ENCODE measurements around the gene POLR2A. TPM values are rescaled to one million over a fixed set of nuclear protein-coding genes. Genes with fewer than 3 reads are reported as not detected.
A peak's percentile ranks its signal among the peaks of the same experiment; 100 is the strongest.

Gene POLR2A
- total and polyA plus RNA-seq, 2 of the 13 experiments (the other 11 are each of a cell fraction or from before 2014, with no cell fraction given): 17.8 to 18.3 TPM

DNA sequence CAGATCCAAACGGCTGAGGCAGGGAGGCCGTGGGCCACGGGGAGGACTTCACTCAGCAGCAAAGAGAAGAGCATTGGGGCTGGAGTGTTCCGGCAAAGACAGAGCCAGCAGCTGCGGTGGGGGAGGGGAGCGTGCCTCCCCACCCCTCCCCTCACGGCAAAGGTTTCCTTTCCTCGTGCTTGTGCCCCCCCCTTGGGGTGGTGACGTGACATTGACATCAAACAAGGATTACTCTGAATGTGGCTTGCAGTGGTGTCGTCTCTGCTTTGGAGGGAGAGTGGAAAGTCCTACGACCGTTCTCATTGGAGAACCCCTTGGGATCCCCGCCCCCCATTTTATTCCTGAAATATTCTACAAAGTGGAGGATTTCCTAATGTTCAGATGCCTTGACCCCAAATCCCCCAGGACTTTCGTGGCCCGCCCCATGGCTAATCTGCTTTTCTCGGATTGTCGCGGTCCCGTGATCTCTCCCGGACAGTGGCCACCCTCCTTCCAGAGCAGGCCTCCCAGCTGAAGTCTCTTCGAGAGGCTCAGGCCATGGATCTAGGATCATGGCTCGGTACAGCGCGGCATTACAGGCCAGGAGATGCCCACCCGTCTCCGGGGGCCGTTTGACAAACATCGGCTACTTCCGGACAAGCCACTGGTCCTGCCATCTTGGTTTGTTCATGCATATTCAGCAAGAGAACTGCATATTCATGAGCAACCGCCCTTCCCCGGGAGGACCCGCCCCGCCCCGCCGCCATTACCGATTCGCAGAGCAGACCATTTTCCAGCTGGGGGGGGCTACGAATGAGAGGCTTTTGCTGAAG is 705 bp upstream of the POLR2A start (continued):
- no peak for TF ChIP-seq CBX1 (IDR thresholded peaks at IDR 0.05; ENCODE audit: low read depth)
- TF ChIP-seq ZNF292 (CRISPR knock-in tag; IDR thresholded peaks at IDR 0.05; ENCODE audit: borderline replicate concordance, low read depth): 0 out of 2 replicates have a peak, but pooled peaks have one; percentile 0
- TF ChIP-seq DR1 (CRISPR knock-in tag; IDR thresholded peaks at IDR 0.05): no peak
- 0 out of 2 replicates have a peak, but pooled peaks have one; percentile 6 for TF ChIP-seq MYNN (CRISPR knock-in tag; IDR thresholded peaks at IDR 0.05; ENCODE audit: low read depth)
- TF ChIP-seq, protein P1, sequence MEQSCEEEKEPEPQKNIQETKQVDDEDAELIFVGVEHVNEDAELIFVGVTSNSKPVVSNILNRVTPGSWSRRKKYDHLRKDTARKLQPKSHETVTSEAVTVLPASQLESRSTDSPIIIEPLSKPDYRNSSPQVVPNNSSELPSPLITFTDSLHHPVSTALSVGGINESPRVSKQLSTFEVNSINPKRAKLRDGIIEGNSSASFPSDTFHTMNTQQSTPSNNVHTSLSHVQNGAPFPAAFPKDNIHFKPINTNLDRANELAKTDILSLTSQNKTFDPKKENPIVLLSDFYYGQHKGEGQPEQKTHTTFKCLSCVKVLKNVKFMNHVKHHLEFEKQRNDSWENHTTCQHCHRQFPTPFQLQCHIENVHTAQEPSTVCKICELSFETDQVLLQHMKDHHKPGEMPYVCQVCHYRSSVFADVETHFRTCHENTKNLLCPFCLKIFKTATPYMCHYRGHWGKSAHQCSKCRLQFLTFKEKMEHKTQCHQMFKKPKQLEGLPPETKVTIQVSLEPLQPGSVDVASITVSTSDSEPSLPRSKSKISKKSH (CRISPR knock-in tag; IDR thresholded peaks at IDR 0.05; ENCODE audit: borderline replicate concordance): peak; percentile 41; the same call in 1 of the 2 replicates
- TF ChIP-seq ZC3H4 (CRISPR knock-in tag; IDR thresholded peaks at IDR 0.05; ENCODE audit: borderline replicate concordance): 0 out of 2 replicates have a peak, but pooled peaks have one; percentile 49
- TF ChIP-seq, protein P2, sequence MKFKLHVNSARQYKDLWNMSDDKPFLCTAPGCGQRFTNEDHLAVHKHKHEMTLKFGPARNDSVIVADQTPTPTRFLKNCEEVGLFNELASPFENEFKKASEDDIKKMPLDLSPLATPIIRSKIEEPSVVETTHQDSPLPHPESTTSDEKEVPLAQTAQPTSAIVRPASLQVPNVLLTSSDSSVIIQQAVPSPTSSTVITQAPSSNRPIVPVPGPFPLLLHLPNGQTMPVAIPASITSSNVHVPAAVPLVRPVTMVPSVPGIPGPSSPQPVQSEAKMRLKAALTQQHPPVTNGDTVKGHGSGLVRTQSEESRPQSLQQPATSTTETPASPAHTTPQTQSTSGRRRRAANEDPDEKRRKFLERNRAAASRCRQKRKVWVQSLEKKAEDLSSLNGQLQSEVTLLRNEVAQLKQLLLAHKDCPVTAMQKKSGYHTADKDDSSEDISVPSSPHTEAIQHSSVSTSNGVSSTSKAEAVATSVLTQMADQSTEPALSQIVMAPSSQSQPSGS (CRISPR knock-in tag; IDR thresholded peaks at IDR 0.05): no peak
- no peak; the same call in 1 of the 2 replicates for TF ChIP-seq ZNF891 (CRISPR knock-in tag; IDR thresholded peaks at IDR 0.05)
- TF ChIP-seq KMT2B (CRISPR knock-in tag; IDR thresholded peaks at IDR 0.05): no peak; the same call in 1 of the 2 replicates
- TF ChIP-seq, protein P3, sequence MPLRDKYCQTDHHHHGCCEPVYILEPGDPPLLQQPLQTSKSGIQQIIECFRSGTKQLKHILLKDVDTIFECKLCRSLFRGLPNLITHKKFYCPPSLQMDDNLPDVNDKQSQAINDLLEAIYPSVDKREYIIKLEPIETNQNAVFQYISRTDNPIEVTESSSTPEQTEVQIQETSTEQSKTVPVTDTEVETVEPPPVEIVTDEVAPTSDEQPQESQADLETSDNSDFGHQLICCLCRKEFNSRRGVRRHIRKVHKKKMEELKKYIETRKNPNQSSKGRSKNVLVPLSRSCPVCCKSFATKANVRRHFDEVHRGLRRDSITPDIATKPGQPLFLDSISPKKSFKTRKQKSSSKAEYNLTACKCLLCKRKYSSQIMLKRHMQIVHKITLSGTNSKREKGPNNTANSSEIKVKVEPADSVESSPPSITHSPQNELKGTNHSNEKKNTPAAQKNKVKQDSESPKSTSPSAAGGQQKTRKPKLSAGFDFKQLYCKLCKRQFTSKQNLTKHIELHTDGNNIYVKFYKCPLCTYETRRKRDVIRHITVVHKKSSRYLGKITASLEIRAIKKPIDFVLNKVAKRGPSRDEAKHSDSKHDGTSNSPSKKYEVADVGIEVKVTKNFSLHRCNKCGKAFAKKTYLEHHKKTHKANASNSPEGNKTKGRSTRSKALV (CRISPR knock-in tag; IDR thresholded peaks at IDR 0.05): no peak
- TF ChIP-seq FOSL2 (CRISPR knock-in tag; IDR thresholded peaks at IDR 0.05): no peak
- TF ChIP-seq, protein P4, sequence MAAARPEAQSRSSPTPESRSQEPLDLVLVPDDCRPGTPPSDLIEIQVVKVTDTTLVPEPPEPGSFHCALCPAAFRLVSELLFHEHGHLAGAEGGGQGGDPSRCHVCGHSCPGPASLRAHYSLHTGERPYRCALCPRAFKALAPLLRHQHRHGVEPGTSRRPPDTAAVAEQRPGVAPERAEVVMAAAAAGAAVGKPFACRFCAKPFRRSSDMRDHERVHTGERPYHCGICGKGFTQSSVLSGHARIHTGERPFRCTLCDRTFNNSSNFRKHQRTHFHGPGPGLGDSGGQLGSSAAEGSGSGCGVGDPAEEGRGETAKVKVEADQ (CRISPR knock-in tag; IDR thresholded peaks at IDR 0.05; ENCODE audit: borderline replicate concordance): no peak
- TF ChIP-seq POLR2A (IDR thresholded peaks at IDR 0.05; ENCODE audit: insufficient read depth in 1 of 2, low read depth in 2 of 2, low read length in 2 of 2): peak in 1 of 2 experiments; percentile 47; a peak in 1 of 4 replicates
- no peak for TF ChIP-seq ZFP36L1 (CRISPR knock-in tag; IDR thresholded peaks at IDR 0.05)
- no peak for TF ChIP-seq ZBTB1 (CRISPR knock-in tag; IDR thresholded peaks at IDR 0.05; ENCODE audit: borderline replicate concordance)
- TF ChIP-seq, protein P5, sequence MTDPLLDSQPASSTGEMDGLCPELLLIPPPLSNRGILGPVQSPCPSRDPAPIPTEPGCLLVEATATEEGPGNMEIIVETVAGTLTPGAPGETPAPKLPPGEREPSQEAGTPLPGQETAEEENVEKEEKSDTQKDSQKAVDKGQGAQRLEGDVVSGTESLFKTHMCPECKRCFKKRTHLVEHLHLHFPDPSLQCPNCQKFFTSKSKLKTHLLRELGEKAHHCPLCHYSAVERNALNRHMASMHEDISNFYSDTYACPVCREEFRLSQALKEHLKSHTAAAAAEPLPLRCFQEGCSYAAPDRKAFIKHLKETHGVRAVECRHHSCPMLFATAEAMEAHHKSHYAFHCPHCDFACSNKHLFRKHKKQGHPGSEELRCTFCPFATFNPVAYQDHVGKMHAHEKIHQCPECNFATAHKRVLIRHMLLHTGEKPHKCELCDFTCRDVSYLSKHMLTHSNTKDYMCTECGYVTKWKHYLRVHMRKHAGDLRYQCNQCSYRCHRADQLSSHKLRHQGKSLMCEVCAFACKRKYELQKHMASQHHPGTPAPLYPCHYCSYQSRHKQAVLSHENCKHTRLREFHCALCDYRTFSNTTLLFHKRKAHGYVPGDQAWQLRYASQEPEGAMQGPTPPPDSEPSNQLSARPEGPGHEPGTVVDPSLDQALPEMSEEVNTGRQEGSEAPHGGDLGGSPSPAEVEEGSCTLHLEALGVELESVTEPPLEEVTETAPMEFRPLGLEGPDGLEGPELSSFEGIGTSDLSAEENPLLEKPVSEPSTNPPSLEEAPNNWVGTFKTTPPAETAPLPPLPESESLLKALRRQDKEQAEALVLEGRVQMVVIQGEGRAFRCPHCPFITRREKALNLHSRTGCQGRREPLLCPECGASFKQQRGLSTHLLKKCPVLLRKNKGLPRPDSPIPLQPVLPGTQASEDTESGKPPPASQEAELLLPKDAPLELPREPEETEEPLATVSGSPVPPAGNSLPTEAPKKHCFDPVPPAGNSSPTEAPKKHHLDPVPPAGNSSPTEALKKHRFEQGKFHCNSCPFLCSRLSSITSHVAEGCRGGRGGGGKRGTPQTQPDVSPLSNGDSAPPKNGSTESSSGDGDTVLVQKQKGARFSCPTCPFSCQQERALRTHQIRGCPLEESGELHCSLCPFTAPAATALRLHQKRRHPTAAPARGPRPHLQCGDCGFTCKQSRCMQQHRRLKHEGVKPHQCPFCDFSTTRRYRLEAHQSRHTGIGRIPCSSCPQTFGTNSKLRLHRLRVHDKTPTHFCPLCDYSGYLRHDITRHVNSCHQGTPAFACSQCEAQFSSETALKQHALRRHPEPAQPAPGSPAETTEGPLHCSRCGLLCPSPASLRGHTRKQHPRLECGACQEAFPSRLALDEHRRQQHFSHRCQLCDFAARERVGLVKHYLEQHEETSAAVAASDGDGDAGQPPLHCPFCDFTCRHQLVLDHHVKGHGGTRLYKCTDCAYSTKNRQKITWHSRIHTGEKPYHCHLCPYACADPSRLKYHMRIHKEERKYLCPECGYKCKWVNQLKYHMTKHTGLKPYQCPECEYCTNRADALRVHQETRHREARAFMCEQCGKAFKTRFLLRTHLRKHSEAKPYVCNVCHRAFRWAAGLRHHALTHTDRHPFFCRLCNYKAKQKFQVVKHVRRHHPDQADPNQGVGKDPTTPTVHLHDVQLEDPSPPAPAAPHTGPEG (CRISPR knock-in tag; IDR thresholded peaks at IDR 0.05): no peak; the same call in 1 of the 2 replicates
- TF ChIP-seq MTF2 (CRISPR knock-in tag; IDR thresholded peaks at IDR 0.05; ENCODE audit: borderline replicate concordance): peak; percentile 60

Data from HepG2 (cell line).